Activated CD4-positive, alpha-beta memory T cell treated with anti-CD3 and anti-CD28 coated beads for 36 hours (primary cell): Measurements from ENCODE around the gene CBARP. TPM values are rescaled to one million over a fixed set of nuclear protein-coding genes. Genes with fewer than 3 reads are reported as not detected.
"Not testable (repeated sequence)": the region's sequence is repeated elsewhere in the genome, so short reads cannot be mapped to it uniquely, and the experiment has no call there.

Experiments
- CTCF ChIA-PET: fragments of 350-600 bp; sonication (Branson Sonifier 250); formaldehyde crosslinking; loops from one replicate; lab custom pipeline; 2021; ENCODE audit warnings: antibody characterized with exemption, inconsistent platforms; lab: Charles Lee
- POLR2A ChIA-PET: fragments of 350-600 bp; sonication (Branson Sonifier 250); formaldehyde crosslinking; loops from one replicate; lab custom pipeline; 2021; ENCODE audit warnings: antibody characterized with exemption; lab: Charles Lee
- DNase-seq: peaks from one replicate; pipeline ENCODE4 v3.0.0-alpha.2; 2020
- H3K27ac Mint-ChIP-seq: one replicate; pipeline ENCODE4 v1.8.0; 2021; ENCODE audit warnings: mixed read lengths
- H3K27me3 Mint-ChIP-seq: one replicate; pipeline ENCODE4 v1.8.0; 2021; ENCODE audit warnings: mixed read lengths
- H3K36me3 Mint-ChIP-seq: one replicate; pipeline ENCODE4 v1.8.0; 2021; ENCODE audit warnings: mixed read lengths
- H3K4me1 Mint-ChIP-seq: one replicate; pipeline ENCODE4 v1.8.0; 2021; ENCODE audit warnings: low read depth, mixed read lengths
- H3K4me3 Mint-ChIP-seq: one replicate; pipeline ENCODE4 v1.8.0; 2021; ENCODE audit warnings: mild to moderate bottlenecking, mixed read lengths
- H3K9me3 Mint-ChIP-seq: one replicate; pipeline ENCODE4 v1.8.0; 2021; ENCODE audit warnings: mixed read lengths
- intact Hi-C: fragments of 100-400 bp; cut with micrococcal nuclease; formaldehyde crosslinking; loops from one replicate; pipeline ENCODE4 v1.15.1; 2023
- total RNA-seq, 2 experiments: library from RNA; stranded (reverse); gene quantifications; one replicate each; pipeline ENCODE4 v1.2.3, GENCODE V29; 2021

Gene CBARP
- total RNA-seq, 2 experiments from 2014 or later: 1.3 to 2.1 TPM

GRCh38 chr19:1249990-1250436, 12.2 kb upstream of the CBARP start:
- Mint-ChIP-seq H3K27me3 (no peaks in the 10 kb centered on the region), H3K9me3 (no peaks in the 10 kb centered on the region), H3K4me1 (peaks cover 12% of the 10 kb centered on the region), H3K4me3 (peak overlapping the region; percentile 71), H3K27ac (peak overlapping the region; percentile 82), H3K36me3 (peaks cover 29% of the 10 kb centered on the region)
- DNase-seq: no peak
- ChIA-PET POLR2A (interaction anchor here (0.6 kb wide), 1 partner anchor 167 kb away, joined by 3 read pairs; no protein-coding TSS in a partner anchor), CTCF (interaction anchor here (1.0 kb wide), 1 partner anchor 19 kb away, joined by 4 read pairs; the partner anchor contains the start of gene CIRBP)
- intact Hi-C loops: loop anchor here (1.0 to 2.0 kb wide), 5 partner anchors 10 to 453 kb away; partner anchors contain the start of genes DAZAP1, NDUFS7 and PTBP1

- Mint-ChIP-seq H3K4me3 (peak overlapping the region; percentile 71), H3K27me3 (no peaks in the 10 kb centered on the region), H3K4me1 (peaks cover 12% of the 10 kb centered on the region), H3K9me3 (no peaks in the 10 kb centered on the region), H3K27ac (peak overlapping the region; percentile 82), H3K36me3 (peaks cover 23% of the 10 kb centered on the region)
- ChIA-PET CTCF (interaction anchor here (0.7 to 1.0 kb wide), 4 partner anchors 17 to 26 kb away, joined by 4 to 10 read pairs (median 5); partner anchors contain the start of genes CIRBP and FAM174C), POLR2A (interaction anchor here (0.6 to 1.0 kb wide), 2 partner anchors 20 to 56 kb away, joined by 4 to 6 read pairs; partner anchors contain the start of gene CIRBP)
- intact Hi-C loops: loop anchor here (1.0 to 2.0 kb wide), 5 partner anchors 11 to 453 kb away; partner anchors contain the start of genes DAZAP1, NDUFS7 and PTBP1
- DNase-seq: peak; percentile 97
Measured at GRCh38 chr19:1249298-1249989, 11.6 kb upstream of the CBARP start.

GRCh38 chr19:1248786-1249297, 11.0 kb upstream of the CBARP start:
- CTCF ChIA-PET: interaction anchor here (0.7 to 1.0 kb wide), 3 partner anchors 18 to 27 kb away, joined by 4 to 10 read pairs (median 6); partner anchors contain the start of genes CIRBP and FAM174C
- Mint-ChIP-seq H3K27ac (peak overlapping the region; percentile 84), H3K4me1 (peaks cover 11% of the 10 kb centered on the region)

GRCh38 chr19:1248139-1248785, 10.5 kb upstream of the CBARP start, which contains the start of gene MIDN:
TSS of gene MIDN (plus strand) at chr19:1248583. CDS start at chr19:1250297, 1,714 bp downstream.
- peak; percentile 76 for DNase-seq
- ChIA-PET POLR2A (interaction anchor here (0.7 to 1.0 kb wide), 2 partner anchors 18 to 21 kb away, joined by 3 to 6 read pairs; partner anchors contain the start of gene CIRBP), CTCF (interaction anchor here (1.0 kb wide), 2 partner anchors 18 to 21 kb away, joined by 6 to 10 read pairs; partner anchors contain the start of gene CIRBP)
- no peaks in the 10 kb centered on the region for H3K27me3 Mint-ChIP-seq
- peaks cover 17% of the 10 kb centered on the region for H3K36me3 Mint-ChIP-seq
- no peaks in the 10 kb centered on the region for H3K9me3 Mint-ChIP-seq
- peak within 1 kb of the TSS; percentile 84 for H3K27ac Mint-ChIP-seq
- intact Hi-C loops: loop anchor here (2.0 kb wide), 2 partner anchors 159 to 451 kb away; partner anchors contain the start of genes DAZAP1 and PTBP1
- H3K4me1 Mint-ChIP-seq: peaks cover 11% of the 10 kb centered on the region
- peak within 1 kb of the TSS; percentile 74 for H3K4me3 Mint-ChIP-seq

More at GRCh38 chr19:1248786-1249297, 11.0 kb upstream of the CBARP start:
- H3K27me3 Mint-ChIP-seq: no peaks in the 10 kb centered on the region
- POLR2A ChIA-PET: interaction anchor here (0.6 to 1.0 kb wide), 3 partner anchors 18 to 55 kb away, joined by 3 to 6 read pairs (median 4); partner anchors contain the start of gene CIRBP
- no peaks in the 10 kb centered on the region for H3K9me3 Mint-ChIP-seq
- DNase-seq: peak; percentile 85
- H3K36me3 Mint-ChIP-seq: peaks cover 21% of the 10 kb centered on the region
- peak overlapping the region; percentile 74 for H3K4me3 Mint-ChIP-seq
- intact Hi-C loops: loop anchor here (1.0 to 2.0 kb wide), 5 partner anchors 11 to 452 kb away; partner anchors contain the start of genes DAZAP1, NDUFS7 and PTBP1

GRCh38 chr19:1247748-1248138, 9.9 kb upstream of the CBARP start:
- no peak for DNase-seq
- ChIA-PET POLR2A (interaction anchor here (1.3 kb wide), 1 partner anchor 13 kb away, joined by 3 read pairs; no protein-coding TSS in a partner anchor), CTCF (interaction anchor here (8.1 kb wide), 1 partner anchor 13 kb away, joined by 649 read pairs; the partner anchor contains the start of gene CIRBP)
- H3K9me3 Mint-ChIP-seq: no peaks in the 10 kb centered on the region
- peaks cover 16% of the 10 kb centered on the region for H3K36me3 Mint-ChIP-seq
- no peak overlapping the region for H3K4me3 Mint-ChIP-seq
- intact Hi-C loops: loop anchor here (2.0 kb wide), 2 partner anchors 159 to 451 kb away; partner anchors contain the start of genes DAZAP1 and PTBP1
- no peaks in the 10 kb centered on the region for H3K27me3 Mint-ChIP-seq
- peak overlapping the region; percentile 23 for H3K27ac Mint-ChIP-seq
- peaks cover 14% of the 10 kb centered on the region for H3K4me1 Mint-ChIP-seq

- CTCF ChIA-PET: interaction anchor here (0.8 to 8.1 kb wide), 3 partner anchors 15 to 182 kb away, joined by 3 to 649 read pairs (median 5); partner anchors contain the start of gene CIRBP
- not testable (repeated sequence) for DNase-seq
Measured at GRCh38 chr19:1246265-1247087, 8.7 kb upstream of the CBARP start.

GRCh38 chr19:1245494-1246264, 7.9 kb upstream of the CBARP start:
- intact Hi-C loops: no loop called here
- CTCF ChIA-PET: interaction anchor here (1.5 to 8.1 kb wide), 4 partner anchors 15 to 262 kb away, joined by 4 to 649 read pairs (median 24); partner anchors contain the start of genes CIRBP, FAM174C and WDR18
- Mint-ChIP-seq H3K9me3 (no peaks in the 10 kb centered on the region), H3K36me3 (peaks cover 3% of the 10 kb centered on the region), H3K4me3 (no peak overlapping the region), H3K27ac (no peak overlapping the region), H3K4me1 (peaks cover 27% of the 10 kb centered on the region), H3K27me3 (no peaks in the 10 kb centered on the region)
- POLR2A ChIA-PET: interaction anchor here (0.8 to 3.9 kb wide), 5 partner anchors 13 to 29 kb away, joined by 3 to 37 read pairs (median 4); partner anchors contain the start of genes CIRBP and FAM174C
- no peak for DNase-seq

More at GRCh38 chr19:1246265-1247087, 8.7 kb upstream of the CBARP start:
- intact Hi-C loops, H3K36me3 Mint-ChIP-seq, H3K4me3 Mint-ChIP-seq, H3K9me3 Mint-ChIP-seq, H3K27ac Mint-ChIP-seq, H3K27me3 Mint-ChIP-seq: not testable (repeated sequence)
- POLR2A ChIA-PET: interaction anchor here (1.3 to 3.9 kb wide), 3 partner anchors 14 to 23 kb away, joined by 3 to 37 read pairs (median 4); partner anchors contain the start of gene CIRBP
- peaks cover 19% of the 10 kb centered on the region for H3K4me1 Mint-ChIP-seq

GRCh38 chr19:1244693-1245451, 7.1 kb upstream of the CBARP start:
- peak overlapping the region; percentile 57 for H3K4me3 Mint-ChIP-seq
- CTCF ChIA-PET: interaction anchor here (0.6 to 8.1 kb wide), 39 partner anchors 16 to 305 kb away, joined by 3 to 649 read pairs (median 4); partner anchors contain the start of genes ARHGAP45, CIRBP, CNN2 and FAM174C
- H3K36me3 Mint-ChIP-seq: peaks cover 2% of the 10 kb centered on the region
- intact Hi-C loops: loop anchor here (1.0 to 5.0 kb wide), 3 partner anchors 21 to 223 kb away; partner anchors contain the start of genes GPX4, RNU6-2 and TMEM259
- POLR2A ChIA-PET: interaction anchor here (0.8 to 3.9 kb wide), 7 partner anchors 8 to 30 kb away, joined by 3 to 37 read pairs (median 7); partner anchors contain the start of genes CIRBP and FAM174C
- no peak for DNase-seq
- peaks cover 27% of the 10 kb centered on the region for H3K4me1 Mint-ChIP-seq
- H3K9me3 Mint-ChIP-seq: no peaks in the 10 kb centered on the region
- no peaks in the 10 kb centered on the region for H3K27me3 Mint-ChIP-seq
- H3K27ac Mint-ChIP-seq: peak overlapping the region; percentile 81
